ENCODE results near the gene GDF7. TPM values are rescaled to one million over a fixed set of nuclear protein-coding genes. Genes with fewer than 3 reads are reported as not detected.

The GDF7 gene
- total and polyA plus RNA-seq, 2 donors (not counting 3 experiments of a cell fraction or from before 2014, with no cell fraction given) = 3.7 to 3.9 TPM

DNA sequence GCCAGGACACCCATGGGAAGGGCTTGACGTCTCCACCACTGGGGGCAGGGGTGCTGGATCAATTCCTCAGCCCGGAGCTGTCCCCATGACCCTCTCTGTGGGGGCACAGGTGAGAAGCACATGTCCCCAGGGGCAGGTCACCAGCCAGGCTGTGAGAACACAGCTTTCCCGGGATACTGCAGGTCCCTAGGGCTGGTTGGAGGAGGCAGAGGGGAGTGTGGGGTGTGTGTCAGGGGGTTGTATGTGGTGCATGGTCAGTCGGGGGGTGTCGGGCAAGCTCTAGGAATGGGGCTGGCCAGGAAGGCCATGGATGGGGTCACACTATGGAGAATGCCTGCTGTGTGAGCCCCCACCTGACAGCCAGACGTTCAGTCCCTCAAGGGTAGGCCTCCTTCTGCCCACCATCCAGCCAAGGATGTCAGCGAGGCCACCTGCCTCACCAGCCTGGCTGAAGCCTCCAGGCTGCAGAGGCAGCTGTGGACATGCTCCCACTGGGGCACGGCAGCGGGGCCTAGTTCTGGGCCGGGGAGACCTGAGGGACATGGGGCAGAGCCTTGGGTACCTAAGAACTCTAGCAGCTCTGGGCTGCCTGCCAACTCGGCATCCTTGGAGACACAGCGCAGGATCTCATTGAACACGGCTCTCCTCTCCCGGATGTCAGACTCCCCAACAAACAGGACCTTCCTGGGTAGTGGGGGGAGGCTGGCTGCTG is 26.4 kb upstream of the GDF7 start:
- H3K4me3 ChIP-seq (replicated peaks in 1 of 3; ENCODE audit: insufficient read depth in 1 of 3, low read depth in 1 of 3, low read length in 3 of 3) = no peak overlapping the region
- TF ChIP-seq POLR2AphosphoS5 (IDR thresholded peaks at IDR 0.05; ENCODE audit: insufficient read depth, low read depth, low read length) = no peak
- no peak for TF ChIP-seq POLR2A (IDR thresholded peaks at IDR 0.05; ENCODE audit: low read depth, low read length)
- TF ChIP-seq, protein P1, sequence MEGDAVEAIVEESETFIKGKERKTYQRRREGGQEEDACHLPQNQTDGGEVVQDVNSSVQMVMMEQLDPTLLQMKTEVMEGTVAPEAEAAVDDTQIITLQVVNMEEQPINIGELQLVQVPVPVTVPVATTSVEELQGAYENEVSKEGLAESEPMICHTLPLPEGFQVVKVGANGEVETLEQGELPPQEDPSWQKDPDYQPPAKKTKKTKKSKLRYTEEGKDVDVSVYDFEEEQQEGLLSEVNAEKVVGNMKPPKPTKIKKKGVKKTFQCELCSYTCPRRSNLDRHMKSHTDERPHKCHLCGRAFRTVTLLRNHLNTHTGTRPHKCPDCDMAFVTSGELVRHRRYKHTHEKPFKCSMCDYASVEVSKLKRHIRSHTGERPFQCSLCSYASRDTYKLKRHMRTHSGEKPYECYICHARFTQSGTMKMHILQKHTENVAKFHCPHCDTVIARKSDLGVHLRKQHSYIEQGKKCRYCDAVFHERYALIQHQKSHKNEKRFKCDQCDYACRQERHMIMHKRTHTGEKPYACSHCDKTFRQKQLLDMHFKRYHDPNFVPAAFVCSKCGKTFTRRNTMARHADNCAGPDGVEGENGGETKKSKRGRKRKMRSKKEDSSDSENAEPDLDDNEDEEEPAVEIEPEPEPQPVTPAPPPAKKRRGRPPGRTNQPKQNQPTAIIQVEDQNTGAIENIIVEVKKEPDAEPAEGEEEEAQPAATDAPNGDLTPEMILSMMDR (IDR thresholded peaks at IDR 0.05; ENCODE audit: extremely low read depth in 1 of 2, insufficient read depth in 1 of 2, low read depth in 1 of 2, low read length in 2 of 2) = no peak
- TF ChIP-seq MYC (IDR thresholded peaks at IDR 0.05; ENCODE audit: low read depth, low read length) = no peak
- no peaks in the 10 kb centered on the region for H3K27me3 ChIP-seq (ENCODE audit: control insufficient read depth in 2 of 2, insufficient read depth in 2 of 2, low read length in 2 of 2)
- CTCF ChIA-PET = interaction anchor here (1.0 to 6.7 kb wide), 8 partner anchors 189 to 262 kb away, joined by 3 to 225 read pairs (median 58); no protein-coding TSS in a partner anchor
- no peak for DNase-seq (ENCODE audit: low read depth, low spot score)
- H3K9me3 ChIP-seq (replicated peaks; ENCODE audit: control insufficient read depth, insufficient read depth, low read length) = no peaks in the 10 kb centered on the region
- H2AFZ ChIP-seq (ENCODE audit: low read depth, low read length) = no peak overlapping the region
- H3K27ac ChIP-seq (ENCODE audit: insufficient read depth, low read depth, low read length) = no peak overlapping the region
- intact Hi-C loops (cut with micrococcal nuclease) (loop anchor here (5.0 kb wide), 1 partner anchor 313 kb away; no protein-coding TSS in a partner anchor), dilution Hi-C loops (cut with MboI; ENCODE audit: extremely low pct_ligation_motif_present, low sequenced_read_pairs) (no loop called here)
- FAIRE-seq = no peak
- no TSS peak for BruUV-seq (replicated peaks)
- peaks cover 9% of the 10 kb centered on the region for H3K4me1 ChIP-seq (ENCODE audit: control insufficient read depth, extremely low read depth, insufficient read depth, low read length)
- no peak overlapping the region for H3K4me2 ChIP-seq (ENCODE audit: insufficient read depth, low read length)
- peaks cover 0 to 35% of the 10 kb centered on the region in 2 experiments for H3K36me3 ChIP-seq (ENCODE audit: control insufficient read depth in 2 of 2, extremely low read depth in 1 of 2, insufficient read depth in 2 of 2, low read length in 2 of 2)
- no peaks in the 10 kb centered on the region for H4K20me1 ChIP-seq (replicated peaks; ENCODE audit: control insufficient read depth, extremely low read depth, insufficient read depth, low read length)
- no peak overlapping the region for H3K9ac ChIP-seq (replicated peaks; ENCODE audit: extremely low read depth, insufficient read depth, low read length)
- no peaks in the 10 kb centered on the region for H3K79me2 ChIP-seq (ENCODE audit: control insufficient read depth, insufficient read depth, low read length)
- H3K9me1 ChIP-seq (replicated peaks; ENCODE audit: control insufficient read depth, extremely low read depth, insufficient read depth, low read length) = no peaks in the 10 kb centered on the region
- POLR2A ChIA-PET = interaction anchor here (0.6 to 1.7 kb wide), 3 partner anchors 194 to 225 kb away, joined by 3 to 5 read pairs (median 4); partner anchors contain the start of gene RHOB
